GM18499 (cell line): ENCODE measurements around the gene GPR37L1.
"Not testable (repeated sequence)": the region's sequence is repeated elsewhere in the genome, so short reads cannot be mapped to it uniquely, and the experiment has no call there.

Source experiments
- ATAC-seq: cut with Tn5 transposase; IDR thresholded peaks from one replicate; pipeline ENCODE4 v1.9.1; 2021; ENCODE audit warnings: moderate number of reproducible peaks; ENCODE audit not compliant: insufficient read depth, unreplicated experiment

GPR37L1 gene

GRCh38 chr1:202107321-202107761 is 15.4 kb upstream of the GPR37L1 start:
- ATAC-seq, result no peak

- ATAC-seq, result no peak
Observed at GRCh38 chr1:202107801-202108731, 14.7 kb upstream of the GPR37L1 start.

GRCh38 chr1:202110977-202111376 is 11.7 kb upstream of the GPR37L1 start:
- no peak for ATAC-seq

- not testable (repeated sequence) for ATAC-seq
Observed at GRCh38 chr1:202111589-202111988, 11.1 kb upstream of the GPR37L1 start.

GRCh38 chr1:202112859-202113689 is 9.6 kb upstream of the GPR37L1 start:
- ATAC-seq, result no peak

- ATAC-seq, result no peak
Observed at GRCh38 chr1:202113690-202114300, 8.9 kb upstream of the GPR37L1 start.

- no peak for ATAC-seq
Observed at GRCh38 chr1:202116287-202116686, 6.4 kb upstream of the GPR37L1 start.

GRCh38 chr1:202117898-202118371 is 4.8 kb upstream of the GPR37L1 start:
- no peak for ATAC-seq

- ATAC-seq, result no peak
Observed at GRCh38 chr1:202121006-202121405, 1.7 kb upstream of the GPR37L1 start.

GRCh38 chr1:202123336-202123813 is 658 bp downstream of the GPR37L1 start:
- no peak for ATAC-seq

GRCh38 chr1:202124142-202124541 is 1.4 kb downstream of the GPR37L1 start:
- no peak for ATAC-seq

GRCh38 chr1:202125611-202126010 is 2.9 kb downstream of the GPR37L1 start:
- ATAC-seq, result no peak

GRCh38 chr1:202126426-202126825 is 3.7 kb downstream of the GPR37L1 start:
- ATAC-seq, result no peak

- no peak for ATAC-seq
Observed at GRCh38 chr1:202127061-202127460, 4.3 kb downstream of the GPR37L1 start.

- ATAC-seq, result no peak
Observed at GRCh38 chr1:202127836-202128622, 5.3 kb downstream of the GPR37L1 start.

GRCh38 chr1:202129453-202130296 is 7.0 kb downstream of the GPR37L1 start:
- no peak for ATAC-seq

- no peak for ATAC-seq
Observed at GRCh38 chr1:202130297-202130721, 7.6 kb downstream of the GPR37L1 start.

GRCh38 chr1:202130816-202131522 is 8.3 kb downstream of the GPR37L1 start:
- ATAC-seq, result no peak
